GM19025 (cell line): ENCODE data around the gene VSIG10L.

Experiments used
- ATAC-seq: cut with Tn5 transposase; IDR thresholded peaks from one replicate; pipeline ENCODE4 v1.9.1; 2021; ENCODE audit warnings: mild to moderate bottlenecking, low read depth, moderate library complexity; ENCODE audit not compliant: unreplicated experiment

Gene VSIG10L

DNA sequence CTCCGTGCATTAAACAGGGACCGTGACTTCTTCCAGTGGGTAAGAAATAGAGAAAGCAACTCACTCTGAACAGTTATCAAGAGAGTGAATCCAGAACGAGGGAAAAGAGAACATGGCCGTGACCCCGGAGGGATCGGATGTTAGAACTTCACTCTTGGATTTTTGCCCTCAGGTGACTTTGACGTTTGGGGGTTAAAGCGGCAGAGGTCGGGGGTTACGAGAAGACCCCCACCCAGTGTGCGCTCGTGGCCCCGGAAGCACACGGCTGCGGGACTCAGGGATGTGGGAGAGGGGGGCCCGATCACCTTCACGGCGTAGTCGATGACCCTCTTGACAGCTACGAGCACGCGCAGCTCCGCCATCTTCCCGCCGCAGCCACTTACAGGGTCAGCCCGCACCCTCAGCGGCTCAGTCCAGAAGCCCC, 24.0 kb upstream of the VSIG10L start, which contains the start of gene ETFB:
Gene ETFB (minus strand): TSS at position 424 of the 424 bp plus-strand sequence. CDS start 62 bp downstream, at position 362.
- no peak for ATAC-seq

DNA sequence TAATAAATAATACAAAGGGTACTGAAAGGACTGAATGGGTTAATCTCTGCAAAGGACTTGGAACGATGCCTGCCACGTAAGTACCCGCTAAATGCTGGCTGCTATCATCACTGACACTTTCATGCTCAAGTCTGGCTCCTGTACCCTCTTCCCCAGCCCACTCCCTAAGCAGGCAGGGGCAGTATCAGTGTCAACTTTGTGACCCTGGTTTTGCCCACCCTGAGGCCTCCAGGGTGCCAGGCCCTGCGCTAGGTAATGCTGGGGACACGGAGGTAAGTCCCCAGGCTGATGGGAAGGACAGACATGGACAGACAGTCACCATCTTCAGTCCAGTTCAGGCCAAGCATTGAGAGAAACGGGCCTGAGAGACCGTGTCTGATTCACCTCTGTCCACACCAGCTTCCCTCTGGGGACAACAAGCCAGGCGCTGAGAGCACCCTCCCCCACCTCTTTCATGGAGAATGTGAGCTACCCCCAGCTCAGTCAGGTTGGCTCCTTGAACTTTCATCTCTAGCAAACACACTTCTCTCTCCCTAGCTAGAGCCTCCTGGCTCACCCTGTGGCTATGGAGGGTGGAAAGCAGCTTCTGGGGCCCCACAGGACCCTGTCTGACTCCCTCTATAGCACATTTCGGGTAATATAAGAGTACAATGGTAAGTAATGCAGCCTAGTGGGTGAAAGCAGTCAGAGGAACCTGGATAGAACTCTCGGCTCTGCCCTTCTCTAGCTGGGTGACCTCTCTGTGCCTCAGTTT, 23.4 kb upstream of the VSIG10L start:
- no peak for ATAC-seq

DNA sequence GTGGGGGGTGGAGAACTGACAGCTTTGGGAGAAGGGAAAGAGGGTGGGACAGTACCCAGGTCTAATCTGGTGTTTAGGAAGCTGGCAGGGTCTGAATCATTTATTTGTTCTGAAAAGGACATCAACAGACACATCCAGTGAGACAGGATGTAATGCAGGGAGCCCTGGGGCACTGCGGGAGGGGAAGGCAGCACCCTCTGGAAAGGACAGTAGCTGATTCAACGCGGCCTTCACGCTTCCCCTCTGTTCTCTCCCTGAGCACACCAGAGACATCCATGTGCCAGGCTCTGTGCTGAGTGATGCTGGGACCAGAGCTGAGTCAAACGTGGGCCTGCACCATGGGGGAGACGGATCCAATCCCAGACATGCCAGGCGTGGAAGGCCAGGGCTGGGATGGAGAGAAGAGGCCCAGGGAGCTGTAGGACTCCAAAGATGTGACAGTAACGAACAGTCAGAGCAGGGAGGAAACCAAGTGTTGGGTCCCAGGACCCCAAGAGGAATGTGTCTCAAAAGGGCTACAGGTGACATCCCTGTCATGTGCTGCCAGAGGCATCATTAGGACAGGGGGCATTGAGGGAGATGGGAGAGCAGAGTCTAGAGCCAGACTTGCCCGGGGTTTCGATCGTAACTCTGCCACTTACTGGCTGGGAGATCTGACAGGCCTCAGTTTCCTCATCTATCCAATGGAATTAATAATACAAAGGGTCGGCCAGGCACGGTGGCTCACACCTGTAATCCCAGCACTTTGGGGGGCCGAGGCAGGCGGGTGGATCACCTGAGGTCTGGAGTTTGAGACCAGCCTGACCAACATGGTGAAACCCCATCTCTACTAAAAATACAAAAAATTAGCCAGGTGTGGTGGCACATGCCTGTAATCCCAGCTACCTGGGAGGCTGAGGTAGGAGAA, 22.5 kb upstream of the VSIG10L start:
- no peak for ATAC-seq

DNA sequence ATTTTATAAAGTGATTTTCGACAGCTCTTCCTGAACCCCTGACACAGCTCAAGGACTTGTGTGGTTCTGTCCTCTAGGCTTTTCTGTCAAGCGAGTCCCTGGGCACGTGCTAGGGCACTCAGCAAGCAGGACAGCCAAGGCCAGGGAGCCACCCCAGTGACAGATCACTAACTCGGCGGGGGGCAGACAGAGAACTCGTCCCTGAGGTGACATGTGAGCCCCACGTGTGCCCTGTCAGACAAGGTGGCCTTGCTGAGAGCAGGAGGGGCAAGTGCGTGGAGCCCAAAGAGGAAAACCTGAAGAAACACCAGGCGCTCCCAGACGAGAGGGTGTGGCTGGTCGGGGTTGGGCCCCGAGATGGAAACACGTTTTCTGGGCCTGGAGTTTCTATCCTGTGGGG, 19.3 kb upstream of the VSIG10L start:
- no peak for ATAC-seq

DNA sequence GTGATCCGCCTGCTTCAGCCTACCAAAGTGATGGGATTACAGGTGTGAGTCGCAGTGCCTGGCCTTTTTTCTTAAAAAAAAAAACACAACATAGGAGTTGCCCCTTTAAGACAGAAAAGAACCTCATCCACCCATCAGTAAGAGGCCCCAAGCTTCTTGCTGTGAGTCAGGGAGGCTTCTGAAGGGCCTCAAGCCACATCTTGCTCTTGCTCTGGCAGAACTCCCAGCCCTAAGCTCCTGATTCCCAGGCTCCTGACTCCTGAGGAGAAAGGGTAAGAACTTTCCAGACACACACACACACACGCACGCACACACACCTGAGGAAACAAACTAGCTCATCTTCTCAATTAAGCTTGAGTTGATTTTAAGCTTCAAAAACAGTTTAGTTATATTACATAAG, 17.4 kb upstream of the VSIG10L start:
- ATAC-seq: no peak

DNA sequence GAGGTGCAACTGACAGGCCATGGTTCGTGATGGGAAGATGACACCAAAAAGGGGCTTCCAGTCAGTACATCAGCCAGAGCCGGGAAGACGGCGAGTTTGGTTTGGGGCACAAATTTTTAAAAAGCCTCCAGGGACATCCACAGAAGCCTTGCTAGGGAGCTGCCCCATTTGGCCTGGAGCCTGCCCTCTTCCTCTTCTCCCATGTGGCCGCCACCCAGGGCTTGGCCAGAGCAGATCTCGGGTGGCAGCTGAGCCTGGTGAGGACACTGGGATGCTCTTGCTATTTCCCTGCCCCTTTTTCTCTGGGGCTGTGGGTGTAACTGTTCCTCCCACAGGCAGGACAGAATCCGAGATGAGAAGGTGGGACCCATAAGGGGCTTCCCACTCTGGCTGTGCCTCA, 16.0 kb upstream of the VSIG10L start:
- no peak for ATAC-seq

DNA sequence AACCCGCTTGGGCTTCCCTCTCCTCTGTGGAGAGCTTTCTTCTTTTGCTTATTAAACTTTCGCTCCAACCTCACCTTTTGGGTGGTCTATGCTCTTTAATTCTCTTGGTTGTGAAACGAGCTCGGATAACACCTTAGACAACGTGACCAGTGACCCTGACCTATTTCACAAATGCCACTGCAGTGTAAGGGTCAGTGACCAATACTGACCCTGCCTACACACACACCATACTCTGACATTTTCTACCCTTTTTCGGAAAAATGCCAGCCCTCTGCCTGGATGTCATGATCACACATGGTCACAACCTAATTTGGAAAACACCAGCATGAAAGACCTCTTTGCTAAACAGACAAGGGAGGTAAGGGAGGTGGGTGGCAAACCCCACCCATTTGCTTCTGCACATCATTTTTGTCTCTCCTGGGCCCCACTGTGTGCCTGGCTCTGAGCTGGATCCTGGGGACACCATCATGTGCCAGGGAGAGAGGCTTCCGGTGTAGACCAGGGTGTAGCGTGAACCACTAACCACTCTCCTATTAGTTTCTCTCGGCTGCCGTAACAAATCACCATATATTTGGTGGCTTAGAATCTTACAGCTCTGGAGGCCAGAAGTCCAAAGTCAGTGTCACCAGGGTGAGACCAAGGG, 14.3 kb upstream of the VSIG10L start:
- ATAC-seq: no peak

DNA sequence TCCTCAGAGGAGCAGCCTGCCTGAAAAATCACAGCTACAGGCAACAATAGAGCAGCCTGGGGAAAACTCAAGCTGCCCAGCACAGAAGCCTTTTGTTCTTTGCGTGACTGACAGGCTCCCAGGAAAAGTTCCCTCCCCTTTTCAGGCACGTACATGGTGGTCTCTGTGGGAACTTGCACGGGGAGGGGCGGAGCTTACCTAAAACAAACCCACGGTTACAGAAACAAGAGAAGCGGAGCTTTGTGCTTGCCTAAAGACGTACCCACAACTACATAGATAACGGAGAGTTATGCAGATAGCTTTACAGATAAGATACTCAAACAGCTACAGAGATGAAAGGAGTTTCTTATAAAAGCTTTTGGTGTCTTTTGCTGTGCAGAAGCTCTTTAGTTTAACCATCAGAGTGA, 12.8 kb upstream of the VSIG10L start:
- no peak for ATAC-seq

DNA sequence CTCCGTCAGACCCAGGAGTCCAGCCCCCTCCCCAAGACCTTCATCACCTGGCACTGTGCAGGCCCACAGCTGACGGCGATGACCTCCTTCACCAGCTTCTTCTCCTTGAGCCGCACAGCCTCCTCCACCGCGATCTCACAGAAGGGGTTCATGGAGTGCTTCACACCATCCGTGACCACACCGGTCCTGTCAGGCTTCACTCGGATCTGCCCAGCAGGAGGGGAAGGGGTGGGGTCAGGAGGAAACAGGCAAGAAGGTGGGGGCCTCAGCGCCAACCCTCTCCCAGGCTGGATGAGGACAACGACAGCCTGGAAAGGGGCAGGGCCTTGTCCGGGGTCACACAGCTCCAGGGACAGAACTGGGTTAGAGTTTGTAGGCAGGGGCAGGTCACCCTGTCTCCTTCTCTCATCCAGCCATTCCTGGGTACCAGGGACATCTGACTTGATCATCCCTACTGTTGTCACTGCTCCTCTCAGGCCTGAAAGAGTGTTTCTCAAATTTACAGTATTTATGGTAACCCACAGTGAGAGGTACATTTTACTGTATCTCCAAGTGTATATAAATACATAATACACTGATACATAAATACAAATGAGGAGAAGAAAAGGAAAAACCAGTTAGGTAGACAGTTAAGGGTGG, 12.3 kb upstream of the VSIG10L start:
- ATAC-seq: no peak

DNA sequence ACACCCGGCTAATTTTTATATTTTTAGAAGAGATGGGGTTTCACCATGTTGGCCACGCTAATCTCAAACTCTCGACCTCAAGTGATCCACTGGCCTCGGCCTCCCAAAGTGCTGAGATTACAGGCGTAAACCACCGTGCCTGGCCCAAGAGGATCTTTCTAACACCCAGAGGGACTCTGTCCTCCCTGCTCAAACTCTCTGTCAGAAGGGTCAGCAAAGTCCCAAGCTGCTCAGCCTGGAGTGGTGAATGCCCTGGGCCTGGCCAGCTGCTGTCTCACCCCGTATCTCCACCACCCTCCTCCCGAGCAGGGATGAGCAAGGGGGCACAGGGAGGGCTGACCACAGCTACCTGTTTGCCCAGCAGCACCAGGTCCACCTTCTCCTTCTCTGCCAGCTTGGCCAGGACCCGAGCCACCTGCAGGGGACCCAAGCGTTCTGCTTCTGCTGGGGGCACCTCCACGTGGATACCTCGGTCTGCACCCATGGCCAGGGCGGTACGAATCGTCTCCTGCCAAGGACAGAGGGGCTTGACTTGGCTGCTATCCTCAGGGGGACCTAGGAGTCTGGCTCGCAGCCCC, 10.9 kb upstream of the VSIG10L start:
- ATAC-seq: no peak

DNA sequence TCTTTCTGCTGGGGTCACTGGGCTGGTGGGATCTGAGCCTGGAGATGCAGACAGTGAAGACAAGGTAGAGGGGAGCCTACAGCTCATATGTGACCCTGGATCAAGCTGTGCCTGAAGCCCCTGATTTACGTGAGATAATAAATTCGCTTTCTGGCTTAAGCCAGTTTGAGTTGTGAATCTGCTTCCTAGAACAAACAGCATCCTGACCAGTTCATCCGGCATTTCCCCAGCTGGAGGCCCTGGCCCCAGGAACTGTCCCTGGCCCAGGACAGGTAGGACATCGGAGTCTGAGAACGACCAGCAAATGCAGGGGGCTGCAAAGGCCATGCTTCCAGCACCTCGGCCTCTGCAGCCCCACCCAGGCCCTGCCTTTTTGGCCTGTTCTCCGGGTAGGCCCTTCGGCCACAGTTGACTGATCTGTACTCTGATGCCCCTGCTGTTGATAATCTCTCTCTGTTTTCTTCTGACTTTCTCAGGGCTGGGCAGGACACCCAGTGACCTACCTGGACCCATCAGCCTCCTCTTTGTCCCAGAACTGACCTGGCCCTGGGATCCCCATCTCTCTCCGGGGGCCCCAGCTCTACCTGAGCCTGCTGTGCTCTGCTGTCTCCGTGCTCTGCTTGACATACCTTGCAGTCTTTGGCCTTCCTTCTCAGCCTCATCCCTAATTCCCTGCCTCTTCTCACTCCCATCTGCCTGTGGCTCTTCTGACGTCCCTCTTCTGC, 9.5 kb upstream of the VSIG10L start:
- no peak for ATAC-seq

DNA sequence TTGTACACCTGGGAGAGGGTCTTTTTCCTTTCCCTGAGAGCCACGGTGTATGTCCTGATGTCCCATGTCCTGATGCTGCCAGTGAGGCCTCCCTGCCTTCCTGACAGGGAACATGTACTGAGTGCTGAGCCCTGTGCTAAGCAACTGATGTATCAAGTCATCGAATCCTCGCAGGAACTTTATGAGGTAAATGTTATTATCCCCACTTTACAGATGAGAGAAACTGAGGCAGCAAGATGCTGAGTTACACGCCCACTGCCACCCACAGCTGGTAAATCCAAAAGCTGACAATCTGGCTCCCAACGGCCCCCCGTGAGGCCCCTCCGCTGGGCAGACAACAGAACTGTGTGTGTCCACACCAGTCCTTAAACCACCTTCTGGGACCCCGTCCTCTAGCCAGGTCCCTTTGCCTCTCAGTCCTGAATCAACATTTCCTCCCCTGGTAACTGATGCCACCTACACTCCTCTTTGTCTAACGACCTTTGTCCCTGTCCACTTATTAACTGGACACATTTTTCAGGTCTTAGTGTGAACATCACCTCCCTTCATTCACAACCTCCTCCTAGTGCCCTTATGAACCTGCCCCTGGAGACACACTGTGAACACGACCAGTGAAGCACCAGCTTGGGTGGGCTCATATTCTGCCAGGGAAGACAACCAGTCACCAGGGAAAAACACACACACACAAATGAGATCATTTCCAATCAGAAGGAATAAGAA, 5.4 kb upstream of the VSIG10L start:
- ATAC-seq: no peak

DNA sequence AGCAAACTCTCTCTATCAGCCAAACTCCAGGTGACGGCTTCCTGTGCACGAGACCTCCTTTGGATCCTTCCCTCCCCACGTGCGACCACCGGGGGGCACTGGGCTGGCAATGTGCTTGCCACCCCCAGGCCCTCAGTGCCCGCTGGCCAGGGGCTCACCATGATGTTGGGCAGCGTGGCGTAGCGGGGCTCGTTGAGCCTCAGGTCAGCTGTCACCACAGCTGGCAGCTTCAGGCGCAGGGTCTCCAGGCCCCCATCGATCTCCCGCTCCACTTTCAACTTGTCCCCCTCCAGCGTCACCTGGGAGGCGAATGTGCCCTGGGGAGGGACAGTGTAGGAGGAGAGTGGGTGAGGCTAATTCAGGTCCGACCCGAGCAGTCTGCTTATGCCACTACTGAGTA, 4.8 kb upstream of the VSIG10L start:
- ATAC-seq: no peak

DNA sequence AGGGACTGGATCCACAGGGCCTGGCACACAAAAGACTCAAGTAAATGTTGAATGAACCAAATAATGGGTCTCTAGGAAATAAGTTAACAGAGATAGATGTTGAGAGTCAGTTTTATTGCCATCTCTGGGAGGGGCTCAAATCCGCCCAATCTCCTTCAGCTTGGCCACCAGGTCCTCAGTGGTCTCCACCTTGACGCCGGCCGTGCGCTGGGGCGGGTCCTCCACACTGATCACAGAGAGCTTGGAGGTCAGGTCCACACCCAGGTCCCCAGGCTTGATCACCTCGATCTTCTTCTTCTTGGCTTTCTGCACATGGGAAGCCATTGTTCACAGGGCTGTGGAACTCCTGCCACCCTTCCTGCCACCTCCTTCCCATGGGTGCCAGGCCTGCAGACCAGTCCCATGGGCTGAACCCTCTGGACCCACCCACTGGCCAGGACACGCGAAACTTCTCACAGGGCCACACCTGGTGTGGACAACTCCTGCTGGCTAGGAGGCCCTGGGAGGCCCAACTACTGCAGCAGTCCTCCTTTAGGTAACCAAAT, 3.2 kb upstream of the VSIG10L start:
- ATAC-seq: no peak

DNA sequence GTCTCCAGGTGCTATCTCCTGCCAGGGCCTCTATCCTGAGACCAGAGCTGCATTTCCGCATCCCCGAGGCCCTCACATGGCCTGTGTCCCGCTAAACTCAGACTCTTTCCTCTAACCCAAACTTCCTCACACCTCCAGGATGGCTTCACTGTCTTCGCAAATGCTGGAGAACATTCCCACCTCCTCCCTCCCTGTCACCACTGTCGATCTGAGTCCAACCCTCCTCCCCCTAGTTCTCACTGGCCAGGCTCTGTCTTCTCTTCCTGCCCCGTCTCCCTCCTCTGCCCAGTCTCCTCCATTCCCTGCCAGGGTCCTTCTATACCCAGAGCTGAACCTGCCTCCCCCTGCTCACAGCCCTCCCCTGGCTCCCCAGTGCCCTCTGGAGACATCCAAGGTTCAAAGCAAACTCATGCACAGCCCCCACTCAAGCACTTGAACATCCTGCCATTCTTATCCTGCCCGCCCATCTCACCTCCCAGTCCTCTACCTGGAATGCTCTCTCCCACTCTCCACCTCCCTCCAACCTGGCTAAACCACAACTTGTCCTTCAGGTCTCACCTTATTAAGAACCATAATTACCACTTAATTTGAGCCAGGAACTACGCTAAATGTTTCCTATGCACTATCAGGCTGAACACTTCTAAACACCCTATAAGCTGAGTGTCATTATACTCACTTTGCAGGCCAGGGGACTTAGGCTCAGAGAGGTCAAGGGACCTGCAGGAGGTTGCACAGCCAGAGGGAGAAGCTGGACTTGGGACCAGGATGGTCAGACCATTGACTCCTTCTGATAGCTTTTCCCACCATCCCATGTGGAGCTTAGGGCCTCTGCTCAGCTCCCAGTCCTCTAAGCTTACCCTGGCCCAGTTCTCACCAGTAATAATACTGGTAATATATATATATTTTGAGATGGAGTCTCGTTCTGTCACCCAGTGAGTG, 961 bp upstream of the VSIG10L start:
- no peak for ATAC-seq

DNA sequence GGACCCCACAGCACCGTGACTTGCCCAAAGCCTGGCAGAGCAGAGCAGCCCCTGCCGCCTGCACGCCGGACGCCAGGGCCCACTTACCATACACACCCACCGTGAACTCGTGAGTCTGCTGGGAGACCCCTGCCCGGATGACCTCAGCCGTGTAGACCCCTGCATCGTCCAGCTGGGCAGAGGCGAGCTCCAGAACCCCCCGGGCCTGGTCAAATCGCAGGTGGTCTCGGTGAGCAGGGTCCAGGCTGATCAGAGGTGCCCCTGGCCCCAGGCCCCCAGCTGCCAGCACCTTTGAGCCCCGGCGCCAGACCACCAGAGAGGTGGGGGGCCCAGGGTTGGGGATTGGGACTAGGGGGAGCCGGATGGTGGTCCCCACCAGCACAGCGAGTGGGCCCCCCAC, 873 bp downstream of the VSIG10L start:
- ATAC-seq: no peak
